WERI-Rb-1 (cell line): Measurements from ENCODE around the gene ABCF2.

Source experiments
- DNase-seq: peaks from one replicate; pipeline ENCODE4 v3.0.0-alpha.2; 2020
- H3K27ac ChIP-seq: fragments of 250-450 bp; sonication (Bioruptor Pico); 2 replicates; pipeline ENCODE4 v1.5.1; 2020; ENCODE audit warnings: mild to moderate bottlenecking, moderate library complexity
- H3K27me3 ChIP-seq: fragments of 250-450 bp; sonication (Bioruptor Pico); 2 replicates; pipeline ENCODE4 v1.5.1; 2021; ENCODE audit warnings: mild to moderate bottlenecking, low read depth, moderate library complexity; ENCODE audit not compliant: insufficient read depth, severe bottlenecking
- H3K36me3 ChIP-seq: fragments of 250-450 bp; sonication (Bioruptor Pico); 2 replicates; pipeline ENCODE4 v1.5.1; 2020; ENCODE audit warnings: mild to moderate bottlenecking, moderate library complexity
- H3K4me3 ChIP-seq: 2 replicates; pipeline ENCODE4 v1.5.1; 2011; ENCODE audit warnings: low read depth, mild to moderate bottlenecking, control low read depth, low read length
- H3K9me3 ChIP-seq: fragments of 250-450 bp; sonication (Bioruptor Pico); 2 replicates; pipeline ENCODE4 v1.5.1; 2021; ENCODE audit warnings: mild to moderate bottlenecking, moderate library complexity; ENCODE audit not compliant: severe bottlenecking
- TF ChIP-seq, protein P1 (sequence below): IDR thresholded peaks from 2 replicates; pipeline ENCODE4 v1.5.1; 2011; ENCODE audit warnings: low read depth, mild to moderate bottlenecking, control low read depth, inconsistent platforms, low read length

Gene ABCF2

GRCh38 chr7:151194188-151194587 is 32.8 kb downstream of the ABCF2 start:
- Histone ChIP-seq H3K4me3 (no peak overlapping the region), H3K27me3 (no peaks in the 10 kb centered on the region), H3K27ac (no peak overlapping the region), H3K36me3 (no peaks in the 10 kb centered on the region), H3K9me3 (no peaks in the 10 kb centered on the region)
- TF ChIP-seq, protein P1, sequence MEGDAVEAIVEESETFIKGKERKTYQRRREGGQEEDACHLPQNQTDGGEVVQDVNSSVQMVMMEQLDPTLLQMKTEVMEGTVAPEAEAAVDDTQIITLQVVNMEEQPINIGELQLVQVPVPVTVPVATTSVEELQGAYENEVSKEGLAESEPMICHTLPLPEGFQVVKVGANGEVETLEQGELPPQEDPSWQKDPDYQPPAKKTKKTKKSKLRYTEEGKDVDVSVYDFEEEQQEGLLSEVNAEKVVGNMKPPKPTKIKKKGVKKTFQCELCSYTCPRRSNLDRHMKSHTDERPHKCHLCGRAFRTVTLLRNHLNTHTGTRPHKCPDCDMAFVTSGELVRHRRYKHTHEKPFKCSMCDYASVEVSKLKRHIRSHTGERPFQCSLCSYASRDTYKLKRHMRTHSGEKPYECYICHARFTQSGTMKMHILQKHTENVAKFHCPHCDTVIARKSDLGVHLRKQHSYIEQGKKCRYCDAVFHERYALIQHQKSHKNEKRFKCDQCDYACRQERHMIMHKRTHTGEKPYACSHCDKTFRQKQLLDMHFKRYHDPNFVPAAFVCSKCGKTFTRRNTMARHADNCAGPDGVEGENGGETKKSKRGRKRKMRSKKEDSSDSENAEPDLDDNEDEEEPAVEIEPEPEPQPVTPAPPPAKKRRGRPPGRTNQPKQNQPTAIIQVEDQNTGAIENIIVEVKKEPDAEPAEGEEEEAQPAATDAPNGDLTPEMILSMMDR, result no peak
- DNase-seq, result no peak

- DNase-seq, result peak; percentile 19
- no peaks in the 10 kb centered on the region for H3K27me3 ChIP-seq
- H3K36me3 ChIP-seq, result no peaks in the 10 kb centered on the region
- no peak overlapping the region for H3K4me3 ChIP-seq
- H3K9me3 ChIP-seq, result no peaks in the 10 kb centered on the region
- no peak overlapping the region for H3K27ac ChIP-seq
- TF ChIP-seq, protein P1, result no peak
Measured at GRCh38 chr7:151193203-151193978, 33.6 kb downstream of the ABCF2 start.

- Histone ChIP-seq H3K27ac (no peak overlapping the region), H3K36me3 (no peaks in the 10 kb centered on the region), H3K27me3 (no peaks in the 10 kb centered on the region), H3K9me3 (no peaks in the 10 kb centered on the region), H3K4me3 (no peak overlapping the region)
- DNase-seq, result no peak
- TF ChIP-seq, protein P1, result no peak
Measured at GRCh38 chr7:151192002-151192539, 34.9 kb downstream of the ABCF2 start.

DNA sequence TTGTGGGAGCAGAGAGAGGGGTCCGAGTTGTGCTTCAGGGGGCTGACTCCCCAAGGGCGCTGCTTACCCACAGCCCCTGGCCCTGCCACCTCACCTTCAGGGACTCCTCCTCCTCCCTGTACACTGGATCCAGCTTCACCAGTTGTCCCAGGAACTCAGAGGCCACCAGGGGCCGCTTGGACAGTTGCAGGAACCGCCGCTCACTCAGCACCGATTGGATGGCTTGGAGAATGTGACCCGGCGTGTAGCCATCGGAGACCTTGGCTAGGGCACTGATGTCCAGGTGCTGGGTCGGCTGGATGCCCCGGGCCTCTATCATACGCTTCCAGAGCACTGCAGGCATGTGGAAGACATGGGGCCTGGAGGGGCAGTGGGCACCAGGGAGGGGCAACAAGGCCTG is 35.5 kb downstream of the ABCF2 start:
- TF ChIP-seq, protein P1, result no peak

DNA sequence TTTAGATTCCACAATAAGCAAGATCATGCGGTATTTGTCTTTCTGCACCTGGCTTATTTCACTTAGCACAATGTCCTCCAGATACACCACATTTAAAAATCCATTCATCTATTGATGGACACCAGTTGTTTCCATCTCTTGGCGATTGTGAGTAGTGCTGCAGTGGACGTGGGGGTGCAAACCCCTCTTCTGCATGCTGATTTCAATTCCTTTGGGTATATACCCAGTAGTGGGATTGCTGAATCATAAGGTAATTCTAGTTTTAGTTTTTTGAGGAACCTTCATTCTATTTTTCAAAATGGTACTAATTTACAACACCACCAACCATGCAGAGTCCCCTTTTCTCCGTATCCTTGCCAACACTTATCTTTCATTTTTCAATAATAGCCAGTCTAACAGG is 38.0 kb downstream of the ABCF2 start:
- H3K4me3 ChIP-seq, result no peak overlapping the region
- H3K36me3 ChIP-seq, result no peaks in the 10 kb centered on the region
- no peaks in the 10 kb centered on the region for H3K27me3 ChIP-seq

More for the DNA sequence above, 35.5 kb downstream of the ABCF2 start:
- DNase-seq, result no peak
- Histone ChIP-seq H3K36me3 (no peaks in the 10 kb centered on the region), H3K4me3 (no peak overlapping the region), H3K9me3 (no peaks in the 10 kb centered on the region), H3K27ac (no peak overlapping the region), H3K27me3 (no peaks in the 10 kb centered on the region)

More for the DNA sequence above, 38.0 kb downstream of the ABCF2 start:
- Histone ChIP-seq H3K27ac (no peak overlapping the region), H3K9me3 (no peaks in the 10 kb centered on the region)
- TF ChIP-seq, protein P1, result no peak
- DNase-seq, result no peak
